Activated naive CD4-positive, alpha-beta T cell treated with anti-CD3 and anti-CD28 coated beads, Interleukin-2, amount 50 U/mL, for 16 hours (primary cell): ENCODE results near the gene PLEKHA4.
"Not testable (repeated sequence)": the region's sequence is repeated elsewhere in the genome, so short reads cannot be mapped to it uniquely, and the experiment has no call there.

ENCODE experiments used
- DNase-seq: peaks from one replicate; pipeline ENCODE4 v3.0.0-alpha.2; 2020

PLEKHA4 gene

DNA sequence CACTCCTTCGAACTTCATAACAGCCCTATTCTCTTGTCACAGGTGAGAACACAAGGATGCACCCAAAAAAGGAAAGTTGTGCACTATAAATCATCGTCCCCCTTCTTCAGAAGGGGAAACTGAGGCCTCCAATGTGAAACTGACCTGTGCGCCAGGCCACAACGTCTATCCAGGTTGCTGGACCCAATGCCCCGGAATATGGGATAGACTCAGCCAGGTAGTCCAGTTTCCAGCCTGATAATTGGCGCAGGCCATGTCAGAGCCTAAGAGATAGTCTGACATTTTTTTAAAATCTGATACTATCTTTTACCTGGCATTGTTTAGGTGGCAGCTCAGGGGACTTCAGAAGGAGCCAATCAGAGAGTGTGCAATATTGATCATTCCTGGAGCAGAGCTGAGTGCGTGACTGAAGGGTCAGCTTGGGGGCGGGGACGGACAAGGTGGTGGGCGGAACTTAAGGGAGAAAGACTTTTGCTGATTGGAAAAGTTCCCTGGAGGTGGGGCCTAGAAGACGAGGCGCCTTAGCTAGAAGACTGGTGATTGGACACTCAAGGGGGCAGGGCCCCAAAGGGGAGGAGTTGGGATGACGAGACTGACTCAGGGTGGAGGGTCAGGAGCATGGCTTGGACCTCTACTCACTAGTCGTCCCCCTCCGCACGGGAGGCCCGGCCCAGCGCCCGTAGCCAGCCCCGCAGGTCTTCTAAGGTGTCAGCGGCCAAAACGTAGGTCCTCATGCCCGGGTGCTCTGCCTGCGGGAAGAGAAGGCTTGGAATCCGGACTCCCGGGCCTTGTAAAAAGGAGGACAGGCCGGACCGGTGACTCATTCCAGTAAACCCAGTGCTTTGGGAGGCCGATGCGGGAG, 8.5 kb downstream of the PLEKHA4 start:
- DNase-seq: no peak

GRCh38 chr19:48858984-48859710, 9.3 kb downstream of the PLEKHA4 start:
- DNase-seq: peak; percentile 81

DNA sequence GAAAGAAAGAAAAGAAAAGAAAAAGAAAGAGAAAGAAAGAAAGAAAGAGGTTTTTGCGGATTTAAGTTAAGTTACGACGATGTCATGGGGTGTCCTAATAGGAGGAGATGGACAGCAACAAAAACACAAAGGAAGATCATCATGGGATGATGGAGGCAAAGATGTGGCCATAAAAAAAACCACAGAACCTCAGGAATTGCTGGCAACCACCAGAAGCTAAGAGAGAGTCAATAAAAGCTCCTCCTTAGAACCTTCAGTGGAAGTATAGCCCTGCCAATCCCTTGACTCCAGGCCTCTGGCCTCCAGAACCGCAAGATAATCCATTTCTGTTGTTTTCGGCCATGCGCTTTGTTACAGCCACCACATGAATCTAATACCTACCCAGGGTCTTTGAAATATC, 11.5 kb downstream of the PLEKHA4 start:
- no peak for DNase-seq

DNA sequence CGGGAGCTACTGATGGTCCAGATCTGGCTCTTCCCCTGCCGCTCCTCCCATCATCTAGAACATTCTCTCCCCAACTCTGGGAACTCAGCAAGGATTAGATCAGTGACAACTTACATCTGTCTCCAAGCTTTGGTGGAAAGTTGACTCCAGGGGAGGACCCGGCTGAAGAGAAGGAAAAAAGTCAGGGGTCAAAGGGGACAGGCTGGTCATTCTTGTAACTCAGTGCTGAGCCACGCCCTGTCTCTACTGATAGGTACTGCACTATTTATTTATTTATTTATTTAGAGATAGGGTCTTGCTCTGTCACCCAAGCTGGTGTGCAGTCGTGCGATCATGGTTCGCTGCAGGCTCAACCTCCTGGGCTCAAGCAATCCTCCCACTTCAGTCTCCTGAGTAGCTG, 14.3 kb downstream of the PLEKHA4 start:
- DNase-seq: no peak

GRCh38 chr19:48853483-48853882, 14.9 kb downstream of the PLEKHA4 start:
- DNase-seq: no peak

DNA sequence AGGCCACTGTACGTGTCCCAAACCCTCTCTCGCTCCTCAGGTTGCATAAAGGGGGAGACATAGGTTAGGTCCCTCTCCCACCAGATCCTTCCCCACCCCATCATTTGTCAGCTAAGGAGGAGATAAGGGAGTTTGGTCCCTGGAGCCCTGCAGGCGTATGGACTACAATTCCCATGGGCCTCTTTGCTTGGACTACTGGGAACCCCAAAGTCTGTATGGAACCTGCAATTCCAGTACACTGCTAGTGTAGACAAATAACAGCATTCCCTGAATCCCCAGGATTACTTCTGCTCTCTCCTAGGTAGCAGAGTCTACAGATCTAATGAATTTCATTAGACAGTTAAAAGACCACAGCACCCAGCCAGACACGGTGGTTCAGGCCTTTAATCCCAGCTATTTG, 16.1 kb downstream of the PLEKHA4 start:
- no peak for DNase-seq

DNA sequence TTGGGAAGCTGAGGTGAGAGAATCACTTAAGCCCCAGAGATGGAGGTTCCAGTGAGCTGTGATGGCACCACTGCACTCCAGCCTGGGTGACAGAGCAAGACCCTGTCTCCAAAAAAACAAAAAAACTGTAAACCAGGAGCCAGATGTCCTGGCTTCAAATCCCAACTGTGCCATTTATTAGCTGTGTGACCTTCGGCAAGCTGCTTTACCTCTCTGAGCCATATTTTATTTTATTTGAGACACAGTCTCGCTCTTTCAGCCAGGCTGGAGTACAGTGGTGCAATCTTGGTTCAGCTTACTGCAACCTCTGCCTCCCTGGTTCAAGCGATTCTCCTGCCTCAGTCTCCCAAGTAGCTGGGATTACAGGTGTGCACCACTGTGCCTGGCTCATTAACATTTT, 21.8 kb downstream of the PLEKHA4 start:
- not testable (repeated sequence) for DNase-seq

- DNase-seq: no peak
Measured at GRCh38 chr19:48845384-48845783, 23.0 kb downstream of the PLEKHA4 start.

GRCh38 chr19:48844472-48844871, 23.9 kb downstream of the PLEKHA4 start:
- DNase-seq: no peak

DNA sequence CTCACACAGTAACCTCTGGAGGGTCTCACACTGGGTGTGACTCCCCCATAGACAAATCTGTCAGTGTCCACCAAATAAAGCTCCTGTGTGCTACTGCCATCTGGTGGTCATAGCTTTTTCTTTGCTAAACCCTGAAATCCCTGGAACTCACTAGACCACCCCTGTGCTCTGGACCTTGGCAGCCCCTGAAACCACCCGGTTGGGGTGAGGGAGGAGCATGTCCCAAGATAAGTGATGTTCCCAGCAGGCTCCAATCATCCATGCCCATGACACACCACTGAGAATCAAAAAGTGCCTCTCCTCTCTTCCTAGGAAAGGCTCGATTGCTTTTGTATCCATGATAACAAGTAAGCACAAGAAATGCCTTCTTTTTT, 25.6 kb downstream of the PLEKHA4 start:
- DNase-seq: peak; percentile 33

- no peak for DNase-seq
Measured at GRCh38 chr19:48841571-48841970, 26.8 kb downstream of the PLEKHA4 start.

DNA sequence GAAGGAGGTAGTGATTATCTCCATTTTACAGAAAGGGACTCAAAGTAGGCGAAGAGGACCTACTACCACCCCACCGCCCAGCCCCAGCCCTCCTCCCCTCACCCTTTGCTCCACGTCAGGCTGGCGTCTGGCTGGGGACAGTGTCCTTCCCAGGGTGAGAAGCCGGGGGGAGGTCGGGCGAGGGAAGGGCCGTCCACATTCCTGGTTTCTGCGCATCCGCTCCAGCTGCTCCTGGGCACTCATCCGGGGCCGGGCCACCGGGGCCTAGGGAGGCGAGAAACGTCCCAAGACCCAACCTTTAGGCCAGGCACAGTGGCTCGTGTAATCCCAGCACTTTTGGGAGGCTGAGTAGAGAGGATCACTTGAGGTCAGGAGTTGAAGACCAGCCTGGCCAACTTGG, 27.4 kb downstream of the PLEKHA4 start:
- no peak for DNase-seq

DNA sequence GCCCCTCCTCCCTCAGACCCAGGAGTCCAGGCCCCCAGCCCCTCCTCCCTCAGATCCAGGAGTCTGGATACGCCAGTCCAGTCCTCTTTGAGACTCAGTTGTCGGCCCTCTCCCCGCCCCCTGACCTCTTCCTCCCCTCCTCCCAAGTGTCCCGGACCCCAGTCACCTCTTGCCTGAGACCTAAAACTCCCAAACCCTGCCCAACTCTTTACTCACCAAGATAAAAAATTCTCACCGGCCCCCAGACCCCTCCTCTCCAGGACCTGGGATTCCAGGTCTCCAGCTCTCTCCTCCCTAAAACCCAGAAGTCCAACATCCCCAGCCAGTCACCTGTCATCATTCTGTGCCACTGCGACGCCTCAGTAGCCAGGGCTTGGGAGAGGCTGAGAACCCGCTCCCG, 30.7 kb downstream of the PLEKHA4 start:
- no peak for DNase-seq

- DNase-seq: peak; percentile 83
Measured at GRCh38 chr19:48837051-48837524, 31.3 kb downstream of the PLEKHA4 start.

GRCh38 chr19:48836089-48837017, 32.1 kb downstream of the PLEKHA4 start, which contains the start of gene HSD17B14:
TSS of gene HSD17B14 (minus strand) at chr19:48836491. CDS start at chr19:48836411, 80 bp downstream.
- DNase-seq: no peak

DNA sequence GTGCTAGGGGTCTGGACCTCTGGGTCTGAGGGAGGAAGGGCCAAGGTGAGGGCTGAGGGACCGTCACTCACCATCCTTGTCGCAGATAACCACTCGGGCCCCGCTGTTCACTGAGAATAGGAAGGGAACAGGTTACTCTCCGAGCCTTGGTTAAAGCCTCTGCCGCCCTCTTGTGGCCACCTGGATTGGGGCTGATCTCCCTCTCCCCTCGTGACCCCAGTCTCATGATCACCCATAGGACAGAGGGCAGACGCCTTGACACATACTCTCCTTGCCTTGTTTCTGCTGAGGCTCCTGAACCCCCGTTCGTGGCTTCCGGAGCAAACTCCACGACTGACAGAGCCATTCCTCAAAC, 32.7 kb downstream of the PLEKHA4 start:
- DNase-seq: peak; percentile 96

DNA sequence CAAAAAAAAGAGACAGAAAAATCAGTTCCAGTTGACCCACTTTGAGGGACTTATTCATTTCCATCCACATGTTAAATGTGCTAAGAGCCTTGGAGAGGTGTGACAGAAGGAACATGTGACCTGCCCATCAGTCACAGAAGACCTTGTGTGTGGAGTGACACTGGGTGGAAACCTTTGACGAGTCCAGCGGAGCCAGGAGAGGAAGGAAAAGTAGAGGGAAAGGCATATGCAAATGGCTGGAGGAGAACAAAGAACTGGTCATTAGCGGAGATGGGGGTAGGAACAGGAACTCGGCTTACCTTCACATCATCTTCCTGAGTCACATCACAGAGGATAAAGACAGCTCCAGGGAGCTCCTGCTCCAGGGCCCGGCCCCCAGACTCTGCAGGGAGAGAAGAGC, 34.4 kb downstream of the PLEKHA4 start:
- no peak for DNase-seq

GRCh38 chr19:48833049-48833448, 35.4 kb downstream of the PLEKHA4 start:
- no peak for DNase-seq

GRCh38 chr19:48830965-48831364, 37.5 kb downstream of the PLEKHA4 start:
- no peak for DNase-seq

DNA sequence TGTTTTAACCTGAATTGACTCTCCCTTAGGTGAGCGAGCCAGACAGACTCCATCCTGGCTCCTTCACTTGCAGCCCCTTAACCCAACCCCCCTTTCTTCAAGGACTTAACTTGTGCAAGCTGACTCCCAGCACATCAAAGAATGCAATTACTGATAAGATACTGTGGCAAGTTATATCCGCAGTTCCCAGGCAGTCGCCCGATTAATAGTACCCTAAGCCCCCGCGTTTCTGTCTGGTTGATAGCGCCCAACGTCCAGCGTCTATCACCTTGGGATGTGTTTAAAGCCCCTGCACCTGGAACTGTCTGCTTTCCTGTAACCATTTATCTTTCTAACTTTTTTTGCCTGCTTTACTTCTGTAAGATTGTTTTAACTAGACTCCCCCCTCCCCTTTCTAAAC, 38.3 kb downstream of the PLEKHA4 start:
- DNase-seq: no peak

DNA sequence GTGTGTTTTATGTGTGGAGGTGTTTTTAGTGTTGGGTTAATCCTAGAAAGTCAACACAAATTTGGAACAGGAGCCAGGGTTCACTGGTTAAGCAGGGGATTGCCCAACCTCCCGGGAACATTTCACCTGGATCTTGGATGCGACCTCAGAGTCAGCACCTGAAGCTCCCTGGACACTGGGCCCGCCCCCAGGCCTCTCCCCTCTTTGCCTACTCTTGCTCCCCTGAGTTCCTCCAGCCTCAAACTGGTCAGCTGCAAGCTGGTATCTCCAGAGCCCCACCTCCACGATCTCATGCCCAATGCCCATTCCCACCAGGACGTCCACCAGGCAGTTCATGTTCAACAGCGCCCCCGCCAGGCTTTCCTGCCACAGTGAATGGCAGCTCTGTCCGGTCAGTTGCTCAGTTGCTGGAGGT, 41.8 kb downstream of the PLEKHA4 start:
- no peak for DNase-seq

- no peak for DNase-seq
Measured at GRCh38 chr19:48822514-48822913, 45.9 kb downstream of the PLEKHA4 start.

DNA sequence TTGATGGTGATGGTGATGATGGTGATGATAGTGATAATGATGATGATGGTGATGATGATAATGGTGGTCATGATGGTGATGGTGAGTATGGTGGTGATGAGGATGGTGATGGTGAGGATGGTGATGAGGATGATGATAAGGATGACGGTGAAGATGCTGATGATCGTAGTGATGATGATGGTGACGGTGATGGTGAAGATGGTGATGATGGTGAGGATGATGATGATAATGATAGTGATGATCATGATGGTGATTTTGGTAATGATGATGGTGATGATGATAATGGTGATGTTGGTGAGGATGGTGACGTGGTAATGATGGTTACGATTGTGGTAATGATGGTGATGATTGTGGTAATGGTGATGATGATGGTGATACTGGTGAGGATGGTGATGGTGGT, 46.8 kb downstream of the PLEKHA4 start:
- no peak for DNase-seq
